NOMO-1 treated with DMSO at 0.1 percent for 48 hours (cell line): ENCODE measurements around the gene COL27A1.

Experiments
- DNase-seq: peaks from one replicate; lab custom pipeline; 2025; ENCODE audit not compliant: unreplicated experiment; lab: John Stamatoyannopoulos, UW

Gene COL27A1

DNA sequence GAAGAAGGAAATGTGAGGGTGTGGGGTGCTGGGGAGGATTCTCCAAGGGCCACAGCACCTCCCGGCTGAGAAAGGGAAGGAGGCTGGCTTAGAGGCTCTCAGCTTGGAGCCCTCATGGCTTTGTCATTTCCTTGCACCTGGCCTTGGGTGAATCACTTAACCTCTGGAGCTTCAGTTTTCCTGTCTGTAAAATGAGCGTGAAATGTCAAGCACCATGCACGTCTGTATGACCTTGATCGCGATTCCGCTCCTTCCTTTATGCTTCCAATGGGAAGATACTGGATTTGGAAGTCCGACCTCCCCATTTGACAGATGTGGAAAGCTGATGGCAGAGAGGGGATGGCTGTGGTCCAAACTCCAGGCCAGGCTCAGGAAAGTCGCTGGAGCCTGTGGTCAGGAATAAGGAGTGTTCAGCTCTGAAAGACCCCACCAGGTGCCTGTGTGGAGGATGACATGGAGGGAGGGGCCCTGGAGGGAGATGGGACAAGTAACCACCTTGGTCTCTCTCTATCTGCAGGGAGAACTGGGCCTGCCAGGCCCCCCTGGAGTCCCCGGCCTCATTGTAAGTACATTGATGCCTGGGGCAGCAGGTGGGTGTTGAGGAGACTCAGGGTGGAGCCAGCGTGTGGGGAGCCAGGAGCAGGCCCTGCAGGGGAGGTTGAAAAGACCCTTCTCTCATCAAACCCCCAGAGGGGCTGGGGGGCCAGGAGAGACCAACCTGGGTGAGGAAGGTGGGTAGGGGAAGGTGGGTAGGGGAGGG, 66.5 kb downstream of the COL27A1 start:
- no peak for DNase-seq

DNA sequence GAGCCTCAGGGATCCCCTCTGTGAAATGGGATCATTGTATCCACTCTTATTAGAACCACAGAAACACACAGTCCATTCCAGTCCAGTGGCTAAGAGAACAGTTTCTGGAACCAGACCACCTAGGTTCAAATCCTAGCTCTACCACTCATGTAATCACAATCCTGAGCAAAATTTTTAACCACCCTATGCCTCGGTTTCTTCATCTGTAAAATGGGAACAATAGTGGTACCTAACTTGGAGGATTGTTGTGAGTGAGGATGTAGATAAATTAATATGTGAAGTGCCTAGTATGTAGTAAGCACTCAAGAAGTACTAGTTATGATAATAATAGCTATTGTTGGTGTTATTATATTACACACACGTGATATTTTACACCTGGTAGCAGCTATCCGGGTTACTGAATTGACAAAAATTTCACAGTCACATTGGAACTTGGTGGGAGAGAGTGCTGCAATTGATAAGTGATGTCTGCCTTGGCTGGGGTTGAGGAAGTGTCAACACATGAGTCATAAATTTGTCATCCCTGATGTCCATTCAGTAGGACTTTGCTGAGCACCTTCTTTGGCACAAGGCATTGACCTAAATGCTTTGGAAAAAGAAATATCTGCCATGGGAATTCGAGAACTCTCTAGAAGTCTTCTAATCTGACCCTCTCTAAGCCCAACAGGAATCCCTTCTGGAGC, 68.4 kb downstream of the COL27A1 start:
- peak; percentile 6 for DNase-seq

DNA sequence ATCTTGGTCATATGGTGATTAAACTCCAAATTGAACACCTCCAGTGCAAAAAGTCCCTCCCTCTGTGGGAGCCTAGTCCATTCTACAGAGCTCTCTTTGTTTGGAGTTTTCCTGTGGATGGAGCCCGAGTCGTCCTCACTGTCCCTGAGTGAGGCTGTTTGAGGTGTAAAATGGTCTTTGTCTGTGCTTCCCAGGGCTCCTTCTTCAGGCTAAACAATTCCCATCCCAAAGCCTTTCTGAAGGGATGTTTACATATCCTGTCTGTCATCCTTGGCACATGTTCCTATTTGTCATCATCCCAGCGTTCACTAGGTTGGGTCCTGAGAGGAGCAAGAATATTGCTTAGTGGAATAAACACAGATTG, 68.9 kb downstream of the COL27A1 start:
- no peak for DNase-seq

DNA sequence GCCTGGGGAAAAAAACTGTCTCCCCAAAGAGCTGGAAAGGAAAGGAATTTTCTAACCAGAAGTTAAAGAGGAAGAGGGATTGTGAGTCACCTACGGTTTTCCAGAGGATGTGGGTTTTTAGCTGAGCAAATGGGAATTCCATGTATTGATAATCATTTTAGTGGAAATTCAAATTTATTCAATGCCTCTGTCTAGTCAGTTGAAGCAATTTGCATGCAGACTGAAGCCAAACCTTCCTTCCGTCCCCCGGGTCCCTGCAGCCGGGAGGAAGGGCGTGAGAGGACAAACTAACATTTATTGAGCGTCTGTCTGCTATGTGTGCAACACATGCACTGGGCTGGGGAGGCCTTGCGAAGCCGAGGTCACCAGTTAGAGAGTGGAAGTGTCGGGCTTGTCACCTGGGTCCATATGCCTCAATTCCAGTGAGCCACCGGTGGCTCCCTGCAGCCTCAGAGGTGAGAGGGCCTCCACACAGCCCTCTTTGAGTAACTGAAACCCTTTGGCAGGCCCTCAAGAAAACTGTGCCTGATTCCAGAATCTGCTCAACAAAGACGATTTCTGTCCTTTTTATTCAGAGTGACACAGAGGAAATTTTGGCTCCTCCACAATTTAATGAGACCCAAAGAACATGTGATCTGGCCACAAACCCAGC, 70.3 kb downstream of the COL27A1 start:
- no peak for DNase-seq

DNA sequence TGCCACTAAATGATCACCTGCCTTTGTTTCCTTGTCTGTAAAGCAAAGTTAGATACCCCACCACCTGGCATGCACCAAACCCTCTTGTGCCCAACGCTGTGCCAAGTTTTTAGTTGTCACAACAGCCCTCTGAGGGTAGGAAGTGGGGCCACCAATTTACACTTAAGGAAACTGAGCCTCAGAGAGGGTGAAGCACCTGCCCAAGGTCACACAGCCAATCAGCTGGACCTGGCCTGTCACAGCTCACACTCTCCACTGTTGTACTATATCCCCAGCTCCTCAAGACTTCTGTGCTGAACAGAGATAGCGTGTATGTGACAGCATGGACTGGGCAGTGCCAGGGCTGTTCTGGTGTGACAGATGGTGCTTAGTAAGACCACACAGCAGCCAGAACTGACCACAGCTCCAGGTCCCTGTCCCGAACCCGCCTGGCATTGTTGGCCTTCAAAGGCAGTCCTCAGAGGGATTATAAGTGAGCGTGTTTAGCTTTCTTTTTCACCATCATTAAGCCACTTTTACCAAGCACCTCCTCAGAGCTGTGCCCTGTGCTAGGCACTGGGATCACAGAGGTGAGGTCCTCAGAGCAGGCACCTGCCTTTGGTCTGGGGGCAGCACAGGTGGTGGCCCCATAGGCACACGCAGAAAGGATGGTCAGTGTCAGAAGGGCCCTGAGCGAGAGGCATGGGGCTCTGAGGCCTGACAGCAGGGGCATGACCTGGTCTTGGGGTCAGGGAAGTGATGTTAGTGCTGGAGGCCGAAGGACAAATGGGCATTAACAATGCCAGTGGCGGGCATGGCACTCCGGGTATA, 71.1 kb downstream of the COL27A1 start:
- DNase-seq, result no peak

DNA sequence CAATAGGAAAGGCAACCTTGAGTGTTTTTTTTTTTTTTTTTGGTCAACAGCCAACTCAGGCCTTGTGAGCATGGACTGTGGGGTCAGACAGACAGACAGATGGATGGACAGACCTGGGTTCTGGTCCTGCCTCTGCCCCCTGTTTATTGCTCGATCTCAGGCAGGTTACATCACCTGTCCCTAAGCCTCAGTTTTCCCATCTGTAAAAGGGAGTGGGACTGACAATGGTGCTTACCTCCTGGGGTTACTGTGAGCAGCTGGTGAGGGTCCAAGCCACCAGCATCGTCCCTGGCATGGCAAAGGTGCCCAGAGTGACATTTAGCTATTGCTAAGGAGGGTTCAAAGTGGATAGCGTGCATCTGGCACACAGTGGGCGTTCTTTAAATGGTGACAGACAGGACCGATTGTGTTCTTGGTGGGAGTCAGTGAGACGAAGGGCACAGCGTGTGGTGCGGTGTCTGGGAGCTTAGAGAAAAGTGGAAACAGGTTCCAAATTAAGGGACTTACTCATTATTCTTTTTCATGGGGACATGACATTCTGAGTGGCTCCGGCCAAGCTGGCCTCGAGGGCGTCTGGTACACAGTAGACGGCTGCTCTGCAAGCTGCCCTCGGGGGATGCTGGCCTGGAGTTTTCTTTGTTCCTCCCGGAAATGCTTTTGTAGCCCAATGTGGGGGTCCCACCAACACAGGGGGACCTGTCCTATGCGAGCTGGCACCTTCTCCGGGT, 72.1 kb downstream of the COL27A1 start:
- DNase-seq, result no peak

DNA sequence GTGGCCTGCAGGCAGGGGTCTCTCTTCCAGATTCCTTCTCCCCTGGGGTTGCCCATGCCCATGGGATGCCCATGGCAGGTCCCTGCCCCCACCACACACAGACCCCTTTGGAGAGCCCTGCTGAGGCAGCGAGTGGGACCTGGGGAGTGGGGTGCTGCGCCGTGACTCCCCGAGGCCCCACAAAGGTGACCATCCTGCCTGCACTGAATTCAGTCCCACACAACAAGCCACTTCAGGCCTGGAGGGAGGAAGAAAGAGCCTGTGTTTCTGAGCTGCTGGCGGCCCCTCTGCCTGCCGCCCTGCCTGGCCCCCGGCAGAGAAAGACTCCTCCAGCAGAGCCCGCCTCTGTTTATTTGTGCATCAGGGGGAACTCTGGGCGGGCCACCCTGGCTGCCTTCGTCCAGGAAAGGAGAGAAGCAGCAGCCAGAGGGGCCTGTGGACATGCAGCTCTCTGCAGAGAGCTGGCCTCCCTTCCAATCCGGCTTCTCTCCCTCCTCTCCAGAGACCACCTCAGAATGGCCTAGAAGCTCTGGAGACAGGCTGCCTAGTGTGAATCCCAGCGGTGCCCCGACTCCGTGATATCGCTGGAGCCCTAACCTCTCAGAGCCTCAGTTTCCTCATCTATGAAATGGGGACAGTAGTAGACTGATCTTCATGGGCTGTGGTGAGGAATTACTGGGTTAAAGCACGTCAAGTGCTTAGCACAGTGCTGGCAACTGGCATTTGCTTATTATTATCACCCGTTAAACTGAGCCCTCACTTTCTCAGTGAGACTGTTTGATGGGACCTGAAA, 72.9 kb downstream of the COL27A1 start:
- no peak for DNase-seq

DNA sequence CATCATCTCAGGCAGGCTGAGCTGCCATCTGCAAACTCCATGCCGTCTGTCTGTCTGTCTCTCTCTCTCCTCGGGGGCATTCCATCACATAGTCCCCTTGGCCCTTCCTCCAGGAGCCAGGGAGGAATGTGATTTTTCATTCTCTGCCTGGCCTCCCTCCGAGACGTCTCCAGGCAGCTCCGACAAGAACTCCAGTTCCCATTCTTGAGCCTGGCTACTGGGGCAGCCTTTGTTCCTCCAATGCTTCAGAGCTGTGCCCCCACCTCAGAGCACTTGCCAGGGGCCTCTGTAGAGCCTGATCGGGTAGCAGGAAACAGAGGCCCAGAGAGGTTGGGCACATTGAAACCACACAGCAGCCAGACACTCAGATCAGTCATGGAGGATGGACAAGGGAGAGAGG, 74.0 kb downstream of the COL27A1 start:
- DNase-seq, result no peak

DNA sequence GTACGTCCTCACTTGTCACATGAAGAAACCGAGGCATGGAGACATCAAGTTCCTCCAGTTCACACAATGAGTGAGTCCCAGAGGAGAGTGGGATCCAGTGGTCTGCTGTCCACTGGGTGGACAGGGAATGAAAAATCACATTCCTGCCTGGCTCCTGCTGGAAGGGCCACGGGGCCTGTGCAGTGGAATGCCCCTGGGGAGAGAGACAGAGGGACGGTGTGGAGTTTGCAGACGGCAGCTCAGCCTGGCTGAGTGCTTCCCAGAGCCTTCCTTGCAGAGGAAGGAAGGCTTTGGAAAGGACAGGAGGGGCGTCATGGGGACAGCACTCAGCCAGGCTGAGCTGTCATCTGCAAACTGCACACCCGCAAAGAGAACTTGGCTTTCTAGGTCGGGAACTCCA, 74.7 kb downstream of the COL27A1 start:
- no peak for DNase-seq

DNA sequence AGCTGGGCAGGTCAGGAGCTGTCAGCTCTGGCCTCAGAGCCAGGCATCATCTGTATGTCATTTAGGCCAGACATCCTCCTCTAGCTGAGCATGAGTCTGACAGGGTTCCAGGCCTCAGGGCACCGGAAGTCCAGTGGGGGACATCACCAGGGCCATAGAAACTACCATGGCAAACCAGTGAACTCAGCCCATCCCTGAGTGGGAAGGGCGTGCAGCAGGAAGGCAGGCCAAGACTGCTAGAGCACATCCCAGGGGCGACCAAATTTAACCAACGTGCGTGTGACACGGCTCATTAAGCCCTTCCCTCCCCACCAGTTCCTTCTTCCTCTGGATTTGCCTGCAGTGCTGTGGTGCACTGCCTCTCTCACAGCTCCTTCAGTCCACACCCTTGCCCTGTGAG, 75.9 kb downstream of the COL27A1 start:
- no peak for DNase-seq

DNA sequence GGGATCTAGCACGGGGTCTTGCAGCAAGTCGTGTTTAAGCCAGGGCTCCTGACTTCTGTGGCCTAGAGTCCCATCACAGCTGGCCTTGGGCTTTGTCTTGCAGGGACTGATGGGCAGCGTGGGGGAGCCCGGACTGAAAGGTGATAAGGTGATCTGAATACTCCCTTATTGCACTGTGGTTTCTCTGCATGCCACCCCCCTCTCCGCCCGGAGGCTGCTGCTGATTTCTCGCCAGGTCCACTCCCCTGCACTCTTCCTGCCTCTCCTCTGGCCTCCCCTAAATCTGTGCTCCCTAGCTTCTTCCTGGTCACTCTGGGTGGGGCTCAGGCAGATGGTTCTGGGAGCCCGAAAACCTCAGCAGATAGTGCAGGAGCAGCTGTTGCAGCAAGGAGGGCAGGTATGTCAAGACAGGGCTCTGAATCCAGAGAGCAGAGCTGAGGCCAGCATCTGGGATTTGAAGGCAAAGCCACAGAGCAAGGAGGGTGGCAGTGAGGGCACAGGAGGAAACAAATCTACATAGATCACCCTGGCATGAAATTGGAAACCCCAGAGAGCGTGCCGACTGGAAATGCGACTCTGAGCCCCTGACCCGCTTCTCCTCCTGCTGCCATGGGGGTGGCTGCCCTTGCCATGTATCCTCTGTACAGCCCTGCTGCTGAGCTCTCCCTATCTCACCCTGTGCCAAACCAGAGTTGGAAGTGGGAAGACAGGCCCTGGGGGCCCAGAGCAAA, 76.5 kb downstream of the COL27A1 start:
- no peak for DNase-seq

DNA sequence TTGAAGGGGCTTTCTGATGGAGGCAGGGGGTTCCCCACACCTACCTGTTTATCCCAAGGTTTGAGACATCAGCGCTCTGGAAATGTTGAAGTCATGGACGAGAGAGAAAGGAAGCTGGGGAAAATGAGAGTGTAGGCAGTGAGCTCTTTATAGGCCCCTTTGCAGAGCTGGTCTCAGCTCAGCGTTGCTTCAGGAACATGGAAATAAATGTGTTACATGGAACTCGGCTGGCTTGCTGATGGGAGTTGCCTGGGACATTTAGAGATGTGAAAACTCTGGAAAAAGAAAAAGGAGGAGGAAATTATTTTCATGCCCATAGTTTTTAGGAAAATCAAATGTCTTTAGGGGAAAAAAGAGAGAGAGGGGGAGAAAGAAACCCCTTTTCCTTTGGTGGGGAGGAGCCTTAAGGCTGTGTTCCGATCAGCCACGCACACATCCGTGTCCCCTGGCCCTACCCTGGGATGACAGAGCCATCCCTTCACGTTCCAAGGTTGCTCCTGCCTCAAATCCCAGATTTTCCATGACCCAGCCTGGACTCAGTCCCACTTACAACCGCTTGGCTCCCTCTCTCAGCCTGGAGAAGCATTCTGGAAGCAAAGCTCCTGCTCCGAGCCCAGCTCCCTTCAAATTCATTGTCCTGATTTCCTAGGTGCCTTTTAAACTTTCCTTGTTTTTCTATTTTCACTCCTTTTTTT, 78.3 kb downstream of the COL27A1 start:
- no peak for DNase-seq

DNA sequence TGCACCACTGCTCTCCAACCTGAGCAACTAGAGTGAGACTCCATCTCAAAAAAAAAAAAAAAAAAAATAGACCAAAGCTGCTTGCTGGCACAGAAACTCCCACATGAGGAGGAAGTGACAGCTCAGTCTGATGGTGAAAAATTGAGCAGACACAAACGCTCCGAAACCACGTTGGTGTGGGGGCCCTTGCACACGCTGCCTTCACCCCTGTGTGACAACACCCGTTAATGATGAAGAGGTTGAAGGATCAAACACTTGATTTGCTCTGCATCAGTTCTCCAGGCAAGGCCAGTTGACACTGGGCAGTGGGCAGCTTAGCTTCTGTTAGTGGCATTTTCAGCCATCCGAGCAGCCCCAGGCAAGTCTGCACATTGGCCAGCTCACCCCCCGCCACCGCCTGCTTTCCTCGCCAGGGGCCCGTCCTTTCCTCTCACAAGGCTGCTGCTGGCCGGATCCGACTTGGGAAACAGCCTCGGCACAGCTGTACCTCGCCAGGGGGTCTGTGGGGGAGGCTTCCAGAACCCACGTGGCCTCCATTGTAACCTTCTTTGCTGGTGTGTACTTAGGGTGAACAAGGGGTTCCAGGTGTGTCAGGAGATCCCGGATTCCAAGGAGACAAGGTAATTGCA, 79.8 kb downstream of the COL27A1 start:
- no peak for DNase-seq

DNA sequence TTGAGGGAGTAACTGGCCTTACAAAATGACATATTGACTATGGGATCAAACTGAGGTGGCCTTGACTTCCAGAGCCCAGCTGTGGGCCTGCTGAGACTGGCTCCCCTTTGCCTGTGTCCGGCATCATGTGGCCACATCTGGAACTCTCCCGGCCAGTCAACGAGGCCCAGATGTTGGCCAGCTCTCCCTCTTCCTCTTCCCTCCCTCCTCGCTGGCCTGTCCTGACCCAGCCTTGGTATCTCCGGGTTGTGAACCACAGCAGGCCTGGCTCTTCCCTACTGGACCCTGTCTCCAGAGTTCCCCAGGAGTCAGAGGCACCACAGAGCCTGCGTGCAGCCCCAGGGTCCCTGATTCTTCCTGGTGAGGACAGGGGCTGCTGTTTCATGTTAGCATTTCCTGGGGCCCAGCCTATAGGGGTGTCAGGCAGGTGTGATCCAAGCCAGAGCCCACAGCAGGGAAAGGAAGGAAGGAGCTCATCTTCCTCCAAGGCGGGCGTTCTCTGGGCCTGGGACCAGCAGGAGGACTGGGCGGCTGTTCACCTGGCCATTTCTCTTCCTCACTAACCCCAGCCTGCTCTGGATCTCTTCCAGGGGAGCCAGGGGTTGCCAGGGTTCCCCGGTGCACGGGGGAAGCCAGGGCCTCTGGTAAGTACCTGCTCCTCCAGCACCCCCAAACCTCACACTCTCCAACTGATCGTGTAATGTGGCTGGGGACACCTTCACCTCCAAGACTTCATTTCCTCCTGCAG, 81.2 kb downstream of the COL27A1 start:
- no peak for DNase-seq

DNA sequence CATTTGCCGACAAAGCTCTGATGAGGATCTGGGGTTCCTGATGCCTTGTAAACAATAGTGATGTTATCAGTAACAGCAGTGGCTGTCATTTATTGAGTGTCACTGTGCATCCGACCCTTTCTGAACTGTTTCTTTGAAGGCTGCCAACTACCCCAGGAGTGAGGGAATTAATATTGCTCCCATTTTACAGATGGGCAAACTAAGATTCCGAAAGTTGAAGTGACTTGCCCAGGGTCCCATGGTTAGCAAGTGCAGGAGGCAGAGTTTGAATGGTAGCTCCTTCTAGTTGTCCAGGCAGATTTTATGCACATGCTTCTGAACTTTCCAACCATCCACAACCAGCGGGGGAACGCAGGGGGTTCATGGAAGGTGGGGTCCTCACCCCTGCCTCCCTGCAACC, 81.9 kb downstream of the COL27A1 start:
- no peak for DNase-seq

DNA sequence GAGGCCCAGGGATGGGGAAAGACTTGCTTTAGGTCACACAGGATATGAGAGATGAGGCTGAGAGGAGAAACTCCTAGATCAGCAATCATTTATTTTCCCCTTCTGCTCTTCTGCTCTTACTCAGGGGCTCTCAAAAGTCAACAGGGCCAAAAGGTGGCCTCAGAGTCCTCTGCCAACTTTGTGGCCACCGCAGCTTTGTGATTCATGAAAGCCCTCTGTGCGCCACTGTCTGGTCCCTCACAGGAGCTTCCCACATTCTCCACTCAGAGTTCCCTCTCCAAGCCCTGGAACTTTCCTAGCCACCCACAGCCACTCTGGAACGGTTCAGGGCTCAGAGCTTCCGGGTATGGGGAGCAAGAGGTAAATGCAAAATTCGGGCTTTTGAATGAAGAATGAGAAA, 82.4 kb downstream of the COL27A1 start:
- no peak for DNase-seq

DNA sequence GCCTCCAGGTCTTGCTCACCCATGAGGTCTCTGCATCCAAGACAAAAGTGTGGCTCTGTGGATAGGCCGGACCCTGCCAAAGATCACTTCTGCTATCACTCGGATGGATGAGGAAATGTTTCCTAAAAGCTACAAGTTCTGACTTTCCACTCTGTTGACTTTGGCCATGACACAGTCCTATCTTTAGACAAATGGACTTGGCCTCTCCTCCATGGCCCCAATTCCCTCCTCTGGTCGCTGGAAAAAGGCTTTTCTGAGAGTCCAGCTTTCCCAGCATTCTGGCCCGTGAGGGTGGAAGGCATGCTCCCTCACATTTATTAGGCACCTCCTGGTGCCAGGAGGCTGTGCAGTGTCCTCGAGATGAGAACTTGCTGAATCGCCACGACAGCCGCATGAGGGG, 83.1 kb downstream of the COL27A1 start:
- DNase-seq, result no peak
